H1 (cell line): ENCODE data around the gene SNTG2. TPM values are rescaled to one million over a fixed set of nuclear protein-coding genes. Genes with fewer than 3 reads are reported as not detected.

Experiments
- CTCF ChIA-PET: fragments of 300-600 bp; sonication (Branson Sonifier 250); formaldehyde crosslinking; loops from one replicate; lab custom pipeline; 2021; ENCODE audit not compliant: partially characterized antibody; lab: Charles Lee
- POLR2A ChIA-PET: fragments of 300-600 bp; sonication (Branson Sonifier 250); formaldehyde crosslinking; loops from one replicate; lab custom pipeline; 2021; ENCODE audit warnings: inconsistent platforms; ENCODE audit not compliant: partially characterized antibody; lab: Charles Lee
- DNase-seq, 2 experiments: peaks; one replicate each; pipeline versions ENCODE4 v3.0.0 to v3.0.0-alpha.2; 2010 to 2022; ENCODE audit warnings: low spot score in 2 of 2, low read depth in 1 of 2, mixed read lengths in 1 of 2
- FAIRE-seq: peaks from 2 replicates; lab custom pipeline; 2011; peaks lifted over from hg19 to GRCh38; lab: Jason Lieb, UNC
- H2AFZ ChIP-seq: 2 replicates; pipeline ENCODE4 v1.8.1; 2012; ENCODE audit warnings: low read length, inconsistent platforms
- H2AK5ac ChIP-seq: 2 replicates; pipeline ENCODE4 v1.6.1; 2013; ENCODE audit warnings: low read depth, low read length
- H2BK120ac ChIP-seq: replicated peaks from 2 replicates; pipeline ENCODE3; 2013; ENCODE audit warnings: low read depth, low read length, inconsistent platforms
- H2BK12ac ChIP-seq: 2 replicates; pipeline ENCODE4 v1.6.1; 2013; ENCODE audit warnings: low read depth, low read length
- H2BK15ac ChIP-seq: 2 replicates; pipeline ENCODE4 v1.6.1; 2013; ENCODE audit warnings: low read length
- H2BK20ac ChIP-seq: 2 replicates; pipeline ENCODE4 v1.6.1; 2013; ENCODE audit warnings: low read length
- H2BK5ac ChIP-seq: 2 replicates; pipeline ENCODE4 v1.6.1; 2013; ENCODE audit warnings: low read depth, low read length
- H3K14ac ChIP-seq: 2 replicates; pipeline ENCODE4 v1.6.1; 2013; ENCODE audit warnings: inconsistent platforms; ENCODE audit not compliant: insufficient read length
- H3K18ac ChIP-seq: 2 replicates; pipeline ENCODE4 v1.6.1; 2013; ENCODE audit warnings: low read length; ENCODE audit errors: extremely low read depth
- H3K23ac ChIP-seq: 2 replicates; pipeline ENCODE4 v1.6.1; 2013; ENCODE audit warnings: inconsistent platforms; ENCODE audit not compliant: insufficient read length
- H3K23me2 ChIP-seq: 2 replicates; pipeline ENCODE4 v1.6.1; 2013; ENCODE audit warnings: low read depth, low read length
- H3K27ac ChIP-seq: 2 replicates; pipeline ENCODE4 v1.6.1; 2011; ENCODE audit warnings: low read depth, low read length, inconsistent platforms
- H3K27me3 ChIP-seq, 4 experiments: replicated peaks in 1 of 4; 1 replicate in 1 of 4; 2 replicates in 3 of 4; pipeline versions ENCODE4 v1.6.1 to v1.8.1; 2011 to 2013; ENCODE audit warnings: low read length in 3 of 4, mild to moderate bottlenecking in 3 of 4, inconsistent platforms in 2 of 4, mixed read lengths in 2 of 4, moderate library complexity in 1 of 4; ENCODE audit not compliant: control insufficient read depth in 3 of 4, insufficient read depth in 3 of 4; ENCODE audit errors: extremely low read depth in 1 of 4
- H3K36me3 ChIP-seq, 4 experiments: 2 replicates each; pipeline versions ENCODE4 v1.6.1 to v1.8.1; 2011 to 2013; ENCODE audit warnings: mild to moderate bottlenecking in 4 of 4, low read length in 3 of 4, moderate library complexity in 2 of 4, control low read depth in 1 of 4, inconsistent platforms in 1 of 4; ENCODE audit not compliant: insufficient read depth in 4 of 4, control insufficient read depth in 2 of 4
- H3K4ac ChIP-seq: replicated peaks from 2 replicates; pipeline ENCODE3; 2013; ENCODE audit warnings: low read length, low read depth, mixed read lengths, inconsistent platforms; ENCODE audit not compliant: insufficient read length
- H3K4me1 ChIP-seq, 4 experiments: replicated peaks in 1 of 4; 1 replicate in 1 of 4; 2 replicates in 3 of 4; pipeline versions ENCODE4 v1.6.1 to v1.8.1; 2011 to 2013; ENCODE audit warnings: low read length in 3 of 4, inconsistent platforms in 2 of 4, mixed read lengths in 1 of 4; ENCODE audit not compliant: insufficient read depth in 4 of 4, control insufficient read depth in 3 of 4
- H3K4me2 ChIP-seq, 2 experiments: 2 replicates each; pipeline versions ENCODE4 v1.6.1 to v1.8.1; 2011 to 2013; ENCODE audit warnings: low read depth in 2 of 2, low read length in 2 of 2, control low read depth in 1 of 2, inconsistent platforms in 1 of 2, mild to moderate bottlenecking in 1 of 2; ENCODE audit not compliant: insufficient read depth in 1 of 2
- H3K4me3 ChIP-seq, 4 experiments: fragments of 200-600, 300-600 bp in 1 of 4; sonication (generic), shearing (Covaris generic), sonication (Bioruptor Twin) in 1 of 4; 2 replicates each; pipeline versions ENCODE4 v1.5.1 to v1.8.1; 2011 to 2016; ENCODE audit warnings: low read length in 4 of 4, low read depth in 3 of 4, control low read depth in 2 of 4, inconsistent platforms in 2 of 4, mild to moderate bottlenecking in 2 of 4, mixed read lengths in 1 of 4, moderate library complexity in 1 of 4; ENCODE audit not compliant: insufficient read depth in 2 of 4; ENCODE audit errors: extremely low read depth in 1 of 4
- H3K56ac ChIP-seq: replicated peaks from 2 replicates; pipeline ENCODE3; 2013; ENCODE audit warnings: low read depth, mild to moderate bottlenecking, mixed read lengths, low read length, inconsistent platforms; ENCODE audit not compliant: insufficient read length
- H3K79me1 ChIP-seq: 2 replicates; pipeline ENCODE4 v1.6.1; 2013; ENCODE audit warnings: low read depth, low read length, control low read depth
- H3K79me2 ChIP-seq, 2 experiments: 2 replicates each; pipeline versions ENCODE4 v1.6.1 to v1.8.1; 2012 to 2013; ENCODE audit warnings: low read length in 2 of 2, mild to moderate bottlenecking in 2 of 2, inconsistent platforms in 1 of 2; ENCODE audit not compliant: insufficient read depth in 2 of 2, control insufficient read depth in 1 of 2
- H3K9ac ChIP-seq, 4 experiments: replicated peaks in 1 of 4; 1 replicate in 1 of 4; 2 replicates in 3 of 4; pipeline versions ENCODE4 v1.6.1 to v1.8.1; 2011 to 2013; ENCODE audit warnings: low read depth in 3 of 4, low read length in 3 of 4, control low read depth in 2 of 4, mild to moderate bottlenecking in 2 of 4, moderate library complexity in 2 of 4, inconsistent platforms in 1 of 4; ENCODE audit errors: extremely low read depth in 1 of 4
- H3K9me3 ChIP-seq, 2 experiments: 2 replicates each; pipeline versions ENCODE4 v1.6.1 to v1.8.1; 2012 to 2013; ENCODE audit warnings: mild to moderate bottlenecking in 2 of 2, moderate library complexity in 2 of 2, control low read depth in 1 of 2, inconsistent platforms in 1 of 2, low read depth in 1 of 2, low read length in 1 of 2, mixed read lengths in 1 of 2; ENCODE audit not compliant: insufficient read depth in 2 of 2
- H4K20me1 ChIP-seq, 2 experiments: replicated peaks in 1 of 2; 2 replicates each; pipeline versions ENCODE3 to v1.8.1; 2011 to 2013; ENCODE audit warnings: inconsistent platforms in 2 of 2, low read length in 2 of 2, mild to moderate bottlenecking in 1 of 2; ENCODE audit not compliant: insufficient read depth in 2 of 2, control insufficient read depth in 1 of 2
- H4K5ac ChIP-seq: 2 replicates; pipeline ENCODE4 v1.6.1; 2013; ENCODE audit warnings: low read length, low read depth, mixed read lengths, inconsistent platforms; ENCODE audit not compliant: insufficient read length
- H4K8ac ChIP-seq: 2 replicates; pipeline ENCODE4 v1.8.0; 2013; ENCODE audit warnings: mild to moderate bottlenecking, moderate library complexity, low read length, inconsistent platforms; ENCODE audit not compliant: insufficient read depth; ENCODE audit errors: extremely low read depth
- H4K91ac ChIP-seq: replicated peaks from 2 replicates; pipeline ENCODE3; 2013; ENCODE audit warnings: low read length, mixed read lengths, inconsistent platforms; ENCODE audit not compliant: insufficient read length
- BACH1 ChIP-seq: IDR thresholded peaks from 2 replicates; pipeline ENCODE4 v1.6.1; 2012; ENCODE audit warnings: low read length, improper control_type of control experiment
- CREB1 ChIP-seq: IDR thresholded peaks from 2 replicates; pipeline ENCODE4 v1.6.1; 2012; ENCODE audit warnings: inconsistent platforms
- E2F6 ChIP-seq: IDR thresholded peaks from 2 replicates; pipeline ENCODE4 v1.6.1; 2012; ENCODE audit warnings: inconsistent platforms
- EP300 ChIP-seq, 2 experiments: IDR thresholded peaks; 1 replicate in 1 of 2; 2 replicates in 1 of 2; pipeline ENCODE4 v1.6.1; 2011 to 2012; ENCODE audit warnings: low read depth in 2 of 2, low read length in 2 of 2, mild to moderate bottlenecking in 2 of 2, borderline replicate concordance in 1 of 2, inconsistent platforms in 1 of 2, moderate library complexity in 1 of 2
- GABPA ChIP-seq: IDR thresholded peaks from 2 replicates; pipeline ENCODE4 v1.6.1; 2011; ENCODE audit warnings: mild to moderate bottlenecking, low read length, moderate library complexity, borderline replicate concordance; ENCODE audit not compliant: insufficient read depth
- JUN ChIP-seq: IDR thresholded peaks from 2 replicates; pipeline ENCODE4 v1.6.1; 2011; ENCODE audit warnings: low read depth, mild to moderate bottlenecking, improper control_type of control experiment, low read length
- NRF1 ChIP-seq: IDR thresholded peaks from 2 replicates; pipeline ENCODE4 v1.6.1; 2011; ENCODE audit warnings: mild to moderate bottlenecking, low read depth, low read length, improper control_type of control experiment
- RNF2 ChIP-seq: fragments of 200-900, 300-1000 bp; sonication (generic); IDR thresholded peaks from 2 replicates; pipeline ENCODE4 v1.7.1; 2016; ENCODE audit warnings: borderline replicate concordance, low read depth, mild to moderate bottlenecking, antibody characterized with exemption, low read length; ENCODE audit not compliant: poor library complexity, severe bottlenecking; ENCODE audit errors: missing control alignments
- RXRA ChIP-seq: IDR thresholded peaks from 2 replicates; pipeline ENCODE4 v1.6.1; 2011; ENCODE audit warnings: low read depth, mild to moderate bottlenecking, low read length, moderate library complexity; ENCODE audit not compliant: insufficient read depth
- SIX5 ChIP-seq: IDR thresholded peaks from 2 replicates; pipeline ENCODE4 v1.6.1; 2011; ENCODE audit warnings: mild to moderate bottlenecking, low read depth, low read length
- TAF1 ChIP-seq: IDR thresholded peaks from 2 replicates; pipeline ENCODE4 v1.6.1; 2011; ENCODE audit warnings: mild to moderate bottlenecking, low read depth, low read length
- TEAD4 ChIP-seq: IDR thresholded peaks from 2 replicates; pipeline ENCODE4 v1.6.1; 2012; ENCODE audit warnings: low read depth, low read length, inconsistent platforms, mixed read lengths
- USF2 ChIP-seq: IDR thresholded peaks from 2 replicates; pipeline ENCODE4 v1.6.1; 2011; ENCODE audit warnings: low read length, improper control_type of control experiment
- WGBS, 2 experiments: shearing (Covaris generic) in 1 of 2; methylation state at CpG; one replicate each; pipeline versions ENCODE4 v1.1.6 to v1.1.7; 2013 to 2015; ENCODE audit warnings: low lambda C conversion rate in 2 of 2, mixed read lengths in 2 of 2, inconsistent platforms in 1 of 2, low coverage in 1 of 2, missing lambda C conversion rate in 1 of 2; ENCODE audit not compliant: insufficient replicate concordance in 2 of 2, insufficient coverage in 1 of 2, insufficient read length in 1 of 2; ENCODE audit errors: extremely low coverage in 1 of 2, missing lambda C conversion rate in 1 of 2; 5-methylcytosine and 5-hydroxymethylcytosine counted together
- polyA plus RNA-seq, 7 experiments: library from polyadenylated mRNA; depleted of rRNA in 3 of 7; stranded (reverse) in 5 of 7; unstranded in 2 of 7; fragments of >200 nt in 5 of 7; fragments of 200-250 nt in 2 of 7; gene quantifications; 1 replicate in 5 of 7; 2 replicates in 1 of 7; 4 replicates in 1 of 7; pipeline versions ENCODE4 v1.2.1 to v1.2.3, GENCODE V29; 2011 to 2013; ENCODE audit warnings: missing spikeins in 2 of 7, mixed read lengths in 2 of 7
- total RNA-seq: library from RNA; stranded (reverse); fragmentation: NEBNext Ultra II Directional; extraction: Animal tissue kit (Norgen Biotek cat#: 25700); gene quantifications from 2 replicates; pipeline ENCODE4 v1.2.1, GENCODE V29; 2021

Gene SNTG2
- total and polyA plus RNA-seq, 2 of the 8 experiments (the other 6 are each of a cell fraction or from before 2014, with no cell fraction given), result 6.6 to 18.1 TPM

- Histone ChIP-seq H3K14ac (no peak overlapping the region), H3K27ac (no peak overlapping the region), H3K4me1 (no peaks in the 10 kb centered on the region), H3K4ac (no peak overlapping the region), H2AFZ (no peak overlapping the region), H4K91ac (no peak overlapping the region), H3K36me3 (peaks cover 2 to 27% (median 5%) of the 10 kb centered on the region in 4 experiments; a peak in 6 of 8 replicates), H3K27me3 (no peaks in the 10 kb centered on the region), H3K79me2 (no peaks in the 10 kb centered on the region), H3K18ac (no peak overlapping the region), H4K8ac (peak overlapping the region; percentile 8; the same call in 1 of the 2 replicates), H3K79me1 (no peaks in the 10 kb centered on the region), H2BK5ac (no peak overlapping the region), H3K9me3 (peaks cover 4 to 12% of the 10 kb centered on the region in 2 experiments), H3K56ac (no peak overlapping the region), H3K4me2 (no peak overlapping the region), H3K23ac (no peak overlapping the region), H2BK120ac (no peak overlapping the region), H2AK5ac (no peak overlapping the region), H2BK12ac (no peak overlapping the region), H2BK15ac (no peak overlapping the region), H3K23me2 (no peaks in the 10 kb centered on the region), H4K5ac (no peak overlapping the region), H3K4me3 (no peak overlapping the region), H4K20me1 (no peaks in the 10 kb centered on the region), H2BK20ac (no peak overlapping the region), H3K9ac (no peak overlapping the region)
- POLR2A ChIA-PET, result no interaction called here
- no peak for FAIRE-seq
- CTCF ChIA-PET, result no interaction called here
- no peak for DNase-seq
- WGBS, 2 experiments, result 97% methylated on average over 4 of the region's 4 CpGs; no CpG with 5 or more reads in 1 of the 2 experiments
- no peak for TF ChIP-seq USF2
- no peak for TF ChIP-seq EP300 (IDR thresholded peaks at IDR 0.05; ENCODE audit: borderline replicate concordance in 1 of 2, low read depth in 2 of 2, low read length in 2 of 2)
- no peak for TF ChIP-seq NRF1
- no peak for TF ChIP-seq JUN
- TF ChIP-seq CREB1, result no peak
- TF ChIP-seq BACH1, result no peak
- TF ChIP-seq E2F6, result no peak
- TF ChIP-seq SIX5, result no peak
- no peak for TF ChIP-seq RXRA
- TF ChIP-seq TAF1, result no peak
- no peak for TF ChIP-seq TEAD4
- no peak for TF ChIP-seq RNF2
- no peak for TF ChIP-seq GABPA
Measured at GRCh38 chr2:1209246-1209645, 258.6 kb downstream of the SNTG2 start.
